NB4 (cell line): Measurements from ENCODE around the gene GULP1.

Experiments
- CTCF ChIP-seq: IDR thresholded peaks from one replicate; pipeline ENCODE4 v1.5.1; 2012; ENCODE audit warnings: low read depth, low read length
- POLR2A ChIP-seq: IDR thresholded peaks from 2 replicates; pipeline ENCODE4 v1.6.1; 2011; ENCODE audit warnings: mild to moderate bottlenecking; ENCODE audit not compliant: insufficient read length; ENCODE audit errors: extremely low read depth

DNA sequence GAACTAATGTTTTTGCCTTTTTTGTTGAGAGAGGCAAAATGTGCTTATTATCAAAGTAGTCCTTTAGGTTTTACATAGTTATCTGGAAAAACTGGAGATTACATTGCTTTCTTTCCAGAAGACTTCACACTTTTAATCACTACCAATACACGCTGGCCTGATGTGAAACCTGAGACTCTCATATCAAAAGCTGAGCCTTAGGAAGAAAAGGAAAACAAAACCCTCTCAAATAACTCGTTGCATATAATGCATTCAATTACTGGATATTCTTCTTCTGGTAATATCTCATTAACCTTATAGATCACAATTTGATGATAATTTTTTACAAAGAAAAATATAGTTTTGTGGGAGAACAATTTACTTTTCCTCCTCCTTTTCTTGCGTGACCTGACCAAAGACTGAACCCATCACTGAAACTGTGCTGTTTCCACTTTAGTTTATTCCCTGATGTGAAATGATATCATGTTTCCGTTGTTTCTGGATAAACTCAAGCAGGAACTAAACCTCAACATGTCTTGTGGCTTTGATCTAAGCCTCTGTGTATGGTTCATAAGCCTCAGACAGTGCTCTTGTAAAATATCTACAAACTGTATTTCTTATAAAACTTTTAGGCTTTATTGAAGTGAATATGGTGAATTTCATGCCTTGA lies 332.4 kb downstream of the GULP1 start:
- TF ChIP-seq CTCF (no peak), POLR2A (no peak)
